ENCODE results near the gene LIME1.
A peak's percentile ranks its signal among the peaks of the same experiment; 100 is the strongest.

The LIME1 gene

DNA sequence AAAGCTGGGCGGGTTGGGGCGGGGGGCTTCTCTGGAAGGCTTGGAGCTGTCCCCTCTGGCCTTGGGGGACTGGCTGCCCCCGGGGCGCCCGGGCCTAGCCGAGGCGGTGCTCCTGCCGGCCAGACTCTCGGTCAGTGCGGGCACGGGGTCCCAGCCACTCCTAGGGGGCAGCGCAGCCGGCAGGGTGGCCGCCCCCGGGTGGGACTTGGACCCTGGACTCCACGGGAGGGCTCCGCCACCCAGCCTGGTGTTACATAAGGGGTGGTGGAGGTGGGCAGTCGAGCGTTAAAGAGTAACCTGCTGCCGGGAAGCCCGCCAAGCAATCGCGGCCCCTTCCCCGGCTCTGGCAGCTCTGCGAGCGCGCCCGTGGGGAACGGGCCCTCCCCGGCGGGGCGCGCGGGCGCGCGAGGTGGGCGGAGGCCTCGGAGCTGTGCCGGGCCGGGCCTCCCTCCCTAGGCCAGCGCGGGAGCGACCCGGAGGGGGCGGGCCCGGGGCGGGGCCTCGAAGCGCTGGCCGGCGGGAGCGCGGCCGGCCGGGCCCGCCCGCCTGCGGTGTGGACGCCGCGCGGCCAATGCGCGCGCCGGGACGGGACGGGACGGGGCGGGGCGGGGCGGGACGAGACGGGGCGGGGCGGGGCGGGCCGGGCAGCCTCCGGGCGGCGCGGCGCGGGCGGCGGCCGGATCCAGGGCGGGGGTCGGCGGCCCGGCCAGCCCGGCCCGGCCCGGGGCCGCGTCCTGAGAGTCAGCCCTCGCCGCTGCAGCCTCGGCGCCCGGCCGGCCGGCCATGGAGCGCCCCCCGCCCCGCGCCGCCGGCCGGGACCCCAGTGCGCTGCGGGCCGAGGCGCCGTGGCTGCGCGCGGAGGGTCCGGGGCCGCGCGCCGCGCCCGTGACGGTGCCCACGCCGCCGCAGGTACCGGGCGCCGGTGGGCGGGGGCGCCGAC lies 2.9 kb downstream of the LIME1 start, which contains the start of gene SLC2A4RG:
Gene SLC2A4RG (plus strand): TSS at position 647 of the 940 bp plus-strand sequence. CDS start 137 bp downstream, at position 784.
- DNase-seq, result peak; percentile 69 to 70

DNA sequence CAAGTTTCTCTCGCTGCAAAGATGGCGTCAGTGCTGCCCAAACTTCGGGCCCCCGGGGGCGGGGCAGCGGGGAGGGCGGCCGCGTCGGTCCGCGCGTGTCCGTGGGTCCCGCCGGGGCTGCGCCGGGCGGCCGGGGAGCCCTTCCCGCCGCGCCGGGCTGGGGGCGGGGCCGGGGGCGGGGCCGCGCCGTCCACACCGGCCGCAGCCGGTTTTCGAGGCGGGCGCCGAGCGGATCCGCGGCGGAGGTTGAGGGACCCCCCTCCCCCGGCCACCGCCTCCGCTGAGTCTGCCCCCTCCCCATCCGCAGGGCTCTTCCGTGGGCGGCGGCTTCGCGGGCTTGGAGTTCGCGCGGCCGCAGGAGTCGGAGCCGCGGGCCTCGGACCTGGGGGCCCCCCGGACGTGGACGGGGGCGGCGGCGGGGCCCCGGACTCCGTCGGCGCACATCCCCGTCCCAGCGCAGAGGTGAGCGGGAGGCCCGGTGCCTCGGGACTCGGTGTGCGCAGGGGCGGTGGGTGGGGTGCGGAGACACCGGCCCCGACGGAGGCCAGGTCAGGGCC lies 3.7 kb downstream of the LIME1 start:
- peak; percentile 38 to 42 for DNase-seq

DNA sequence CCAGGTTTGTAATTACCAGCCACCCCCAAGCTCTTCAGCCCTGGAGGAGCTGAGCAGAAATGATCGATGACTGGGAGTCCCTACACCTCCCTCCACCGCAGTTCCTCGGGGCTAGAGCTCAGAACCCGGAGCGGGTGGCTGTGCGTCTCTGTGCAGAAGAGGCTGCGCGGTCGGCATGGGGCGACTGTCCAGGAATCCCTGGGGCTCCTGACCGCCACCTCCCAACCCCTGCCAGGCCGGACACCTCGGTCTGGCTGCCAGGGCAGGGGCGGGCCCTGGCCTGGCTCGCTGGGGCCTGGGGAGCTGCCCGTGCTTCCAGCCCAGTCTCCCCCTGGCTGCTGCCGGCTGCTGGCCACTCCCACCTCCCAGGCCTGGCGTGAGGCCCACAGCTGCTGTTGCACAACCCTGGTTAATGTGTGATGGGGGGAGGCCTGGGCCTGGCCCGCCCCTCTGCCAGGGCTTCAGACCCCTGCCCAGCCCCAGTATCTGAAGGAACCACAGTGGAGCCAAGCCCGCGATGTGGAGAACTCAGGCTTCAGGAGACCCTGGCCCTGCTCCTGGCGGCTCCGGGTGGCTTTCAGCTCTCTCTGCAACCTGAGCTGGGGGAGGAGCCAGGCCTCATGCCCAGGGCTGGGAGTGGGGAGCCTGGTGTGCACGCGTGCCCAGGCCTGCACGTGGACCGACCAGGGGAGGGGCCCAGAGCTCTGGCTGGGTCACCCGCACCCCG lies 4.3 kb downstream of the LIME1 start:
- DNase-seq, result peak; percentile 33 to 48

DNA sequence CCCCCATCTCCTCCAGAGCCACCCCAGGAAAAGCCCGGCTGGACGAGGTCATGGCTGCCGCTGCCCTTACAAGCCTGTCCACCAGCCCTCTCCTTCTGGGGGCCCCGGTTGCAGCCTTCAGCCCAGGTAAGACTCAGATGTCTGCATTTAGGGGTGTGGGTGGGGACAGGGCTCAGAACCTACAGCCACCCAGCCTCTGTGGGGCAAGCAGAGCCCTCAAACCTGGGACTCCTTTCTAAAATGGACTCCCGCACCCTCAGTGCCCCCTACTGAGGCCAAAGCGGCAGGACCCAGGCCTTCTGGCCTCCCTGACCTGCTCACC lies 4.9 kb downstream of the LIME1 start:
- DNase-seq, result no peak

DNA sequence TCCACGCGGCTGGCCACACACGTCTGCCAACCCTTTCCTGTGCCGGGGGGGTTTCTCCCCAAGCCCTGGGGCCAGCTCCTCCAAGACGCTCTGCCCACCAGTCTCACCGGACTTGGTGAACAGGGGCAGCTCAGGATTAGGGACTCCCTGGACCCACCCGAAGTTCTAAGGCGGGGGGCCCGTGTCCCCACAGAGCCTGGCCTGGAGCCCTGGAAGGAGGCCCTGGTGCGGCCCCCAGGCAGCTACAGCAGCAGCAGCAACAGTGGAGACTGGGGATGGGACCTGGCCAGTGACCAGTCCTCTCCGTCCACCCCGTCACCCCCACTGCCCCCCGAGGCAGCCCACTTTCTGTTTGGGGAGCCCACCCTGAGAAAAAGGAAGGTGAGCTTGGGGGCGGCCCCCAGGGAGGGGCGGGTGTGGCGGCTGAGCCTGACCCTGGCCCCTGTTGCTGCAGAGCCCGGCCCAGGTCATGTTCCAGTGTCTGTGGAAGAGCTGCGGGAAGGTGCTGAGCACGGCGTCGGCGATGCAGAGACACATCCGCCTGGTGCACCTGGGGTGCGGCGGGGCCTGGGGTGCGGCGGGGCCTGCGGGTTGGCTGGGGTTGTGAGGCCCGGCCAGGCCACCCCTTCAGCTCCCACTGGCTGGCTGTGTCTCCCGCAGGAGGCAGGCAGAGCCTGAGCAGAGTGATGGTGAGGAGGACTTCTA lies 5.4 kb downstream of the LIME1 start:
- no peak for DNase-seq

DNA sequence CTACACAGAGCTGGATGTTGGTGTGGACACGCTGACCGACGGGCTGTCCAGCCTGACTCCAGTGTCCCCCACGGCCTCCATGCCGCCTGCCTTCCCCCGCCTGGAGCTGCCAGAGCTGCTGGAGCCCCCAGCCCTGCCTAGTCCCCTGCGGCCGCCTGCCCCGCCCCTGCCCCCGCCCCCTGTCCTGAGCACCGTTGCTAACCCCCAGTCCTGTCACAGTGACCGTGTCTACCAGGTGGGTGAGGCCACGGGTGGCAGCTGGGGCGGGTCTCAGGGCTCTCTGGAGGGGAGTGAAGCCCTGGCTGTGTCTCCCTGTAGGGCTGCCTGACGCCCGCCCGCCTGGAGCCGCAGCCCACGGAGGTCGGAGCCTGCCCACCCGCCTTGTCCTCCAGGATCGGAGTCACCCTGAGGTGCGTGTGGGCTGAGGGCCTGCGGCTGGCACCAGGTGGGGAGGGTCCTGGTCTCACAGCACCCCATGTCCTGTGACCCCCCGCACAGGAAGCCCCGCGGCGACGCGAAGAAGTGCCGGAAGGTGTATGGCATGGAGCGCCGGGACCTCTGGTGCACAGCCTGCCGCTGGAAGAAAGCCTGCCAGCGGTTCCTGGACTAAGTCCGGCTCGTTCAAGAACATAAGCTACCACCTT lies 6.0 kb downstream of the LIME1 start:
- no peak for DNase-seq

DNA sequence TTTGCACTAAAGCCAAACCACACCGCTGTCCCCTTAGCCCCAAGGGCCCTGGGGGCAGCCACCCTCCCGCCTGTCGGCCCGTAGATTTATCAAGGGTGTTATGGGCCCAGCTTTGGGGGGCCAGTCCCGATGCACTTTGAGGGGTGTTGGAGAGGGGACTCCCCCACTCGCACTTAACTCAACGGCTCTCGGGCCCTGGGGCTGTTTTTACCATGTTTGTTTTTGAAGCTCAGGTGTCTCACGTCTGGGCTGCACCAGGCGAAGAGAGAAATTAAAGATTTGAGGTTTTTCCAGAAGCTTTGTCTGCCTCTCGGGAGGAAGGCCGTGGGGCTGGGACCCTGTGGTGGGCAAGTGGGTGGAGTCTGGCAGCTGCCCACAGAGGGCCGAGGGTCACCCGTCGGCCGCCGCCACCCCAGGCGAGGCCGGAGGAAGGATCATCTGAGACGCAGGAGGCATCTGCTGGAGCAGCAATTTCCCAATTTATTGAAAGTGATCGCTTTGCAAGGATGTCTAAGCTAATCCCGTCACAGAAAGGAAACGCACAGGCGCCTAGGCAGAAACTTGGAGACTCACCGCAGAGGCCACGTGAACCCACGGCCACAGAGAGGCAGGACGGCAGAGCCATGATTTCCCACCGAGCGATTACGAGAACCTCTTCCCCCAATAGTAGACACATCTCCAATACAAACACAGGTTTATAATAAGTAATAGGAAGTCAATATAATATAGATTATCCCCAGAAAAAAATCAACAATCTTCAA lies 6.9 kb downstream of the LIME1 start:
- no peak for DNase-seq

DNA sequence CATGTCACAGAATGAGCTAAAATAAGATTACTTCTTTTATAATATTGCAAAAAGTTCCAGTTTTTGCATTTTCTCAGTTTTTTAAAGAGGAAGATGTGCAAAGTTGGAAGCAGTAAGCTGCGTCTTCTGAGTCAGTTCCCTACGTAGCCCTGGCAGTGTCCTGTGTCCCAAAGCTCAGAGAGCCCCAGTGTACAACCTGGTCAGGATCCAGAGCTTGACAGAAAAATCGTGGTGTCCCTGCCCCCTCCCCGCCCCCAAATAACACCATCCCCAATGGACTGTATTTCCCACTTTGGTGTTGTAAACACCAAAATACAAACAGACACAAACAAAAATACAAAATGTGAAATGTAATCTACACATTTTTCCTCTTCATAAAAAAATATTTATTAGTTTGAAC lies 7.7 kb downstream of the LIME1 start:
- DNase-seq, result no peak

DNA sequence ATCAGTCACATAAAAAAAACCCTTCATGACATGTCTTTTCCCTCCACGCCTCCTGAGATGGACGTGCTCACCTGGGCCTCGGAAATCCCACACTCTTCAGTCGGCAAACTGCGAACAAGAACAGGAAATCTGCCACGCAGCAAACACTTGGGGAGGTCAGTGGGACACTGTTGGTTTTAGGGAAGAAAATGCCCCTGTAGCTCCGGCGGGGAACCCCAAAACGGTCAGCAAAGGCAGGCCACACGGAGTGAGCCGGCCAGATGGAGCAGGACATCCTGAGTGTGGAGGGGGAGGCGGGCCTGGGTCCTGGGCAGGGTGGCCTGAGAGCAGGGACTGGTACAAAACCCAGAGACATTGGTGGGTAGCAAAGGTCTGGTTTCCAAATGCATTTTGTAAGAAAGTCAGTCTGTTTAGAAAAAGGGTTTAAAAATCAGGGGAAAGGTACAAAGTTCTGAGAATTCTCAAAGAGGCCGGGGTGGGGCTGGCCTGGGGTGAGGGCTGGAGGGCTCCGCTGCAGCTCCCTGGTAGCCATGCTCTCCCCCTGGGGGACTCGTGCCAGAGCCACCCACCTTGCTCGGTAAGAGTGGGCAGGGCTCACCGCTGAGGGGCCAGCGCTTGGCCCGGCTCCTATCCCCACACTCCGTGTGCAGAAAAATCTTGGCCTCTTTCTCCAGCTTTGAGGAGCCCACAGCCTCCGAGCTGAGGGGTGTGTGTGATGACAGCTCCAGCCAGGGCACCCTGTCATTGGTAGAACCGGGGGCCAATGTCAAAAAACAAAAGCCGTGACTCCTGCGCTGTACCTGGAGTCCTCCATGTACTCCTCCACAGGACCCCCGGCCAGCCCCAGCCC lies 8.3 kb downstream of the LIME1 start:
- no peak for DNase-seq

DNA sequence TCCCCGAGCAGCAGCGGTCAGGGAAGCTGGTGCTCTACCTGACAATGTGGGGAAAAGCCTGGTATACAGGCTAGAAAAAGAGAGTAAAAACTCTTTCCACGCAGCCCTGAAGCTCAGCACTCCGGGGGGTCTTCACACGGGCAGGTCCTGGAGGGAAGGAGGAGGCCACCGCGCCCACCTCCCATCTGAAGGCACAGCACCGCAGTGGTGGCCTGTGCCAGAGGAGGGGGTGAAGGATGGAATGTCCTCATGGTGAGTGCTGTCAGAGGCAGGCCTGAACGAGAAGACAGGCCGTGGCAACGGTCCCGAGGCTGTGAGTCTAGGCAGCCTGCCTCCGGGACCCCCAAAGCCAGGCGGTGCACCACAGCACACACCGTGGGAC lies 9.0 kb downstream of the LIME1 start:
- no peak for DNase-seq

DNA sequence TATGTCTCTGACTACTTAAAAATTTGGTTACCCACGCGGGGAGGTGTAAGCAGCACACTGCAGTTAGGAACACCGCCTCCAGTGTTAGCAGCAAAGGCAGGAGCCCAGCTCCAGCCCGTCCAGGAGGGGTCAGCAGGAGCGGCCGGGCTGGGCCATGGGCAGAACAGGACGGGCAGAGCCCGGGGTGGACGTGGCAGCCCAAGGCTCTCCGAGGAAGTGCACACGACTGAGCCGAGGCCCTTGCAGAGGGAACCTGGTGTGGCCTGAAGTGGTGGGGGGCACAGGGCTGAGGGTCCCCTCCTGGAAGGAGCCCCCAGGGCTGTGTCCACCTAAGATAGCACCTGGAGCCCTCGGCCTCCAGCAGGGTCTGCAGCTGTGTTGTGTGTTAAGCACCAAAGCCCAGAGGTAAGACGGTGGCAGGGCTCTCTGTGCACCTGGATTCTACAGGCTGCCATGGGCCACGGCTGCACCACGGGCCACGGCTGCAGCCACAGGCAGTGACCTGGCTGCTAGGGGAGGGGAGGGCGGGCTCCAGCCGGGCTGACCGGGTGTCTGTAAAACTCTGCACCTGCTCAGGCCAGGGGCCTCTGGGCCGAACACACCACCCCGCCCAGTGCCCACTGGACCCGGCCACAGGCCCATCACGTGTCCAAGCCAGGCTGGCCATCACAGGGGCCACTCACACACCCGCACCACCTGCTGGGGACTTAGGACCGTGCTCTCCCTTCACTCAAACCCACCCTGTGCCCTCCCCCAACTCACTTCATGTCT lies 9.7 kb downstream of the LIME1 start:
- no peak for DNase-seq

DNA sequence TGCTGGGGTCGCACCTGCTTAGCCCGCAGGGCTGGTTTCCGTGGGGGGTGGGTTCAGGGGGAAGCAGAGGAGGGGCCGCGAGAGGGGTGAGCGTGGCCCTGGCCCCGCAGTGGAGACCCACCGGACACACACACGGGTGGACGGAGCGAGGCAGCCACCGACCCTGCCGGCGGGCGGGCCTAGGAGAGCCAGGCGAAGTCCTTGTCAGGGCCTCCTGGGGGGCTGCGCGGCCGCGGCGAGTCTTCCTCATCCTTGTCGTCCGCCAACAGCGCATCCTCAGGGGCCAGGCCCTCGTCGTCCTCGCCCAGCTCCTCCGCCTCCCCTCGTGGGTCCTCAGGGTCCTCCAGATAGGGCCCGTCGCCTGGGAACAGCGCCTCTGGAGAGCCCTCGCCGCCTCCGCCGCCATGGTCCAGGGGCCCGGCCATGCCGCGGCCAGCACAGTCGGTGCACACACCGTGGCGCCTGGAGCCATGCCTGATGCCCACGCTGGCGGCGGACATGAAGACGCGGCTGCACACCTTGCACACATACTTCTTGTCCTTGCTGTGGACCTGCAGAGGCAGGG lies 10.4 kb downstream of the LIME1 start:
- DNase-seq, result no peak

DNA sequence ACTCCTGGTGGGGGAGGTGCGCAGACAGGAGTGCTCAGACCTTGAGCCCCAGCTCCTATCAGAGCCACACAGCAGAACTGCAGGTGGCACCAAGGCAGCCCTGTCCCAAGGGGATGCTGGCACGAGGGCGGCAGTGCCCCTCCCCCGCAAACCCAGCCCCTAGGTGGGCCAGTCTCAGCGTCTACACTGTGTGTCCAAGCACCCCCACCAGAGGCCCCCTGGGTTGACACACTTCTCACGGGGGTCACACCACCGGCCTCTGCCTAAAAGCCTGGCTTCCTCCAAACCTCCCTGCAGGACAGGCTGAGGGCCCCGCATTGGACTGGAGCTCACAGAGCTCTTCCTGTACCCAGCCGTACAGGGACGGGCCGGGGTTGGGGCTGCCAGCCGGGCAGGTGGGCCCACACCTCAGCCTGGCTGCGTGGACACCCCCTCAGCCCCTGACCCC lies 11.2 kb downstream of the LIME1 start:
- DNase-seq, result no peak

DNA sequence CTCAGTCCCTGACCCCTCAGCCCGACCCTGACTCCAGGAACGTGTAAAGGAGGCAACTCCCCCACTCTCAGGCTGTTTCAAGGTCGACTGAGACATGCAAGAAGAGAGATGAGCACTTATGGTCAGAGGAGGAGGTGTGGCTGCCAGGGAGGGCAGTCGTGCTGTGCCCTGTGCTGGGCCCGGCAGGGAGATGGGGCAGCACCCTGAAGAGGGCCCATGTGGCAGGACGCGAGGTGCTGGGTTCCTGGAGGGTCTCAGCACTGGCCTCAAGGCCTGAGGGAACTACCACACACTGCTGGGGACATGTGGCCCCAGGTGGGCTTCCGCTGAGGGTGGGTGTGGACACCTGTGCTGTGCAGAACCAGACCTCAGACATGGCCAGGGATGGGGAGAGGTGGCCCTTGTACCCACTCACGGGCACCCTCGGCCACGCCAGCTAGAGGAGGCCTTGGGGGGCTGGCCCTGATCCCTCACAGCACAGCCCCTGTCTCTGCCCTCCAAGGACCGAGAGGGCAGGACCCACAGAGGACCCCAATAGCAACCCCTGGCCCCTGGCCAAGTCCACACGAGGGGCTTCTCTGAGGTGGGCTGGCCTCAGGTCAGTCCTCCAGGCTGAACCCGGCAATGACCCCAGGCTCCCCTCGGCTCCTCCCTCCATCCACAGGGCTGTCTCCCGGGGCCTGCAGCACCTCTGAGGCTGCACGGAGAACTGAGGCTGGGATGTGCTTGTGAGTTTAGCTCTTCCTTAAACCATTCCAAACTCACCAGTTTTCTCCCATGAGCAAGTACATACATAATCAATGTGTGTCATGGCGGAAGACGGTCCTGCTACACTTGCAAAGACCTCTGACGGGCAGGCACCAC lies 11.8 kb downstream of the LIME1 start:
- no peak for DNase-seq

DNA sequence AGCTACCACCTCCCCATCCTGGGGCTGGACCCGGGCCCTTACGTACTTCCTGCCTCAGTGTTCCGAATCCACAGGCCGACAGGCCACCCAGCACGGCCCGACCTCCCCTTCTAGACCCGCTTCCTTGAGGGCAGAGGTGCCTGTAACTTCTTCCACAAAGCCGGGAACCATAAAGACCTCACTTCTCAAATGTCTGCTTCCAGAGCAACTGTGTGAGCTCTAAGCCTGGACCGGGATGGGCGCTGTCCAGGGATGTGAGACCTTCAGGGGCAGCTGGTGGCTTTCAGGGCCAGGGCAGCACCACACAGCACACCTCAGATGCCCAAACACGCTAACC lies 12.4 kb downstream of the LIME1 start:
- DNase-seq, result no peak

DNA sequence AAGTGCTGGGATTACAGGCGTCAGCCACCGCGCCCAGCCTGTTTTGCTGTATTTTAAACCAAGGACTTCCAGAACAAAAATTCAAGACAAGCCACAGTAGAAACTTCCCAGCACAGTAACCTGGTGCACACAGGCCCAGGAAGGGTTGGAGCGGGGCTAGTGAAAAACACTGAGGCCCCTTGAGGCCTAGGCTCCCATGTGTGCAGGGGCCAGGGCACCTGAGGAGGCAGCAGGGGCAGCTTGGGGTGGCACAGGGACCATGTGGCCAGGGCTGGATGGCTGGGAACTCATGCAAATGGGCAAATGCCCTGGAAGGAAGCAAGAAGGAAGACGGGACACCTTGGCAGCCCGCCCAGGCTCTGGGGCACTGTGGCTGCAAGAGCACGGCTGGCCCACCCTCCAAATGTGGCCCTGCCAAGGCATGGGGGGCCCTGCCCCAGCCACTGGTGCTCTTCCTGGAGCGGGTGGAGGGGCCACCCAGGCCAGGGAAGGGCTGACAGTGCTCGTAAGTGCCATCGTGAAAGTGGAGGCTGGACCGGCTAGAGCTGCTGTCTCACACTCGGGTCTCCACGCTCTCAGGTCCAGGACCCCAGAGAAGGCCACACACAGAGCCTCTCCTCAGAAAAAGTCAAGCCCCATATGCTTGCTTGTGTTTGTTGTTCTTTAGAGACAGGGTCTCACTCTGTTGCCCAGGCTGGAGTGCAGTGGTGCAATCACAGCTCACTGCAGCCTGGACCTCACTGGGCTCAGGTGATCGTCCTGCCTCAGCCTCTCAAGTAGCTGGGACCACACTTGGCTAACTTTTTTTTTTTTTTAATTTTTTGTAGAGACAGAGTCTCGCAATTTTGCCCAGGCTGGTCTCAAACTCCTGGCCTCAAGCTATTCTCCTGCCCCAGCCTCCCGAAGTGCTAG lies 13.4 kb downstream of the LIME1 start:
- DNase-seq, result no peak

DNA sequence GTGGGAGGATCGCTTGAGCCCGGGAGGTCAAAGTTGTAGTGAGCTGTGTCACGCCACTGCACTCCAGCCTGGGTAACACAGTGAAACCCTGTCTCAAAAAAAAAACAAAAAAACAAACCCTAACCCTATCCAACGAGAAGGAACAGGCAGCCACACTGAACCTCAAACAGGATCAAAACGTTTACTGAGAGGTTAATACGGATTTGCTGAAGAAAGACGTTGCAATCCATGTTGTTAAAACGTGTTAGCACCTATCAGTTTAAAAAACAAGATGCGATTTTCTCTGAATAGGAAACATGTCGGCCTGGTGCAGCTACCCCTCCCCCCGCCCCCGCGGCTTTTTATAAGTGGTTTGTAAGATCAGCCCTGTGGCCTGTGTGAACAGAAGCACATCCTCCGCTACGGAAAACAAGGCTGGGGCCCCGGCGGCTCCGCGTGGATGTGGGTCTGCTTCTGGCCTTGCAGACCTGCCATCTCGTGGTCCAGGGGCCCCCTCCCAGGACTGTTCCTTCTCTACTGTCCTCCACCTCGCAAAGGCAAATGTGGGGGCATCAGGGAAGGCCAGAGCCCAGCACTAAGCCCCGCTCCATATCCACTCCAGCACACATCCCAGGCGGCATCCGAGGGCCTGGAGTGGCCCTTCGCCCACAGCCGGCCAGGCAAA lies 14.5 kb downstream of the LIME1 start:
- DNase-seq, result peak; percentile 67 to 71
